Activated T-cell treated with anti-CD3 and anti-CD28 coated beads, Interleukin-2, amount 50 U/mL, for 1 hour (primary cell): ENCODE measurements around the gene RPAP3.
A peak's percentile ranks its signal among the peaks of the same experiment; 100 is the strongest.

Experiments
- DNase-seq: peaks from one replicate; pipeline ENCODE4 v3.0.0-alpha.2; 2020

RPAP3 gene, protein sequence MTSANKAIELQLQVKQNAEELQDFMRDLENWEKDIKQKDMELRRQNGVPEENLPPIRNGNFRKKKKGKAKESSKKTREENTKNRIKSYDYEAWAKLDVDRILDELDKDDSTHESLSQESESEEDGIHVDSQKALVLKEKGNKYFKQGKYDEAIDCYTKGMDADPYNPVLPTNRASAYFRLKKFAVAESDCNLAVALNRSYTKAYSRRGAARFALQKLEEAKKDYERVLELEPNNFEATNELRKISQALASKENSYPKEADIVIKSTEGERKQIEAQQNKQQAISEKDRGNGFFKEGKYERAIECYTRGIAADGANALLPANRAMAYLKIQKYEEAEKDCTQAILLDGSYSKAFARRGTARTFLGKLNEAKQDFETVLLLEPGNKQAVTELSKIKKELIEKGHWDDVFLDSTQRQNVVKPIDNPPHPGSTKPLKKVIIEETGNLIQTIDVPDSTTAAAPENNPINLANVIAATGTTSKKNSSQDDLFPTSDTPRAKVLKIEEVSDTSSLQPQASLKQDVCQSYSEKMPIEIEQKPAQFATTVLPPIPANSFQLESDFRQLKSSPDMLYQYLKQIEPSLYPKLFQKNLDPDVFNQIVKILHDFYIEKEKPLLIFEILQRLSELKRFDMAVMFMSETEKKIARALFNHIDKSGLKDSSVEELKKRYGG

GRCh38 chr12:47705566-47706425 is at the start of gene RPAP3:
TSS of gene RPAP3 (minus strand) at chr12:47706030. CDS start at chr12:47702840, 3,190 bp downstream.
- peak; percentile 97 for DNase-seq

GRCh38 chr12:47754881-47755280 is 49.1 kb upstream of the RPAP3 start:
- no peak for DNase-seq

DNA sequence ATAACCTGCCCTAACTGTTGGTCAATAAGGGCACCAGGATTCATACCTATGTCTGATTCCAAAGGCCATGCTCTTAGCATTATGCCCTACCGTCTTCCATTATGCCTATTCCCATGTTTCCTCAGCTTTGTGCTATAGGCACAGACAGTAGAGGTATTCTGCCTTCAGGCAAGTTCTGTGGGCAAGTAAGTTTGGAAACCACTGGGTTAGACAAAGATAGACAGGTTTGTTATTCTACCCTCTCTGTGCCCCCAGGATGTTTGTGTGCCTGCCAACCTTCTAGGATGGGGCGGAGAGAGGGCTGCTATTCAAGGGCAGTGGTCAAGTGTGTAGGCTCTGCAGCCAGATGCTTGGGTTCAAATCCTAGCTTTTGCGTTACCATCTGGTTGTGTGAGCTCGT is 48.3 kb upstream of the RPAP3 start:
- no peak for DNase-seq

DNA sequence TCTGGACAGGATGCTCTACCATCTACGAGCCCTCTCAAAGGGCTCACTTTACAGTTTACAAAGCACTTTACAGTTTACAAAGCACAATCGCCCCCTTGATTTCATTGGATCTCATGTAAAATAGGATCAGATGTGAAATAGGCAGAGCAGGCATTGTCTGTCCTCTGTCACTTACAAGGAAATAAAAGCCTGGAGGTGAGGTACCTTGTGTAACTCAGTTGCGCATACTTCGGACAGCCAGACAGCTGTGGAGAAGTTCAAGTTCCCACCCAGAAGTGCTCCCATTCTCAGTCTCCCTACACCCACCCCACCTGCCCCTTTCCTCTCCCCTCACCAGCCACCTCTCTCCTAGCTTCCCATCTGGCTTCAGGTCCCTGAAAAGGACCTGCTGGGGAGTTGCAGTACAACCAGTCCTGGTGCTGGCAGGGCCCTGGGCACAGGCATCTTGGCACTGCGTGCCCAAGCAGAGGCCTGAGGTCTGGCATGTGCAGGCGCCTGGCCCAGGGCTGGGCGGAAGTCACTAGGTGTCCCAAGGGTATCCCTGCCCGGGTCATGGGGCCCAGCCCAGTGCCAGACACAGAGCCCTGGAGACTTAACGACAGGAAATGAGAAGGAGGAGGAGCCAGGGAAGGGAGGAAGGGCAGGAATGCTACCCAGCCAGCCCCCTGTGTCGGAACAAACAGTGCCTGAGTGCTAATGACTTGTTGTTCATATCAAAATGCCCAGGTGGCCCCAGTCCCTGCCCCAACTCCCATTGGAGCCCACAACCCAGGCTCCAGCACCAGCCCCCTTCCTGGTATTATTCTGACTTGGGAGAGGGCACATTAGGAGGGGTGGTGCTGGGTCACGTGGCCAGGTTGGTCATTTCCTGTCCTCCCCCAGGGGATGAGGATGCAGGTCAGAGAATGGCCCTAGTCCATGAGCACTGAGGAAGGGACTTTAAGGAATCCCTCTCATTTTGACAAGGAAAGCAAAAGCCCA is 47.5 kb upstream of the RPAP3 start:
- no peak for DNase-seq

DNA sequence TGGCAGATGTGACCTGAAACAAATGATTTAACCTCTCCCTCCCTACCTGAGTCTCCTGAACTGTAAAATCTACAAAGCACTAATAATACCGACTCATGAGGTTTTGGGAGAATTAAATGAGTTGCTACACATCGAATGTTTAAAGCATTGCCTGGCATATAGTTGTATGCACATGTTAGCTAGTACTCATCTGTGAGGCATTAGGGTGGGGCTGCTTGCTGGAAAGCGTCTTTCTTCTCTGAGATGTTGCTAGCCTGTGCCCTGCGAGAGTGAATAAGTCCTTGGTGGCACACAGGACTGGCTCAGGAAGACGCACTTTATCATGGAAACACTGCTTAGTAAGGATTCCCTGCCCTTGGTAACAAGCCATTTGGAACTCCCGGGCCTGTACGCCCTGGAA is 46.7 kb upstream of the RPAP3 start:
- no peak for DNase-seq

GRCh38 chr12:47752121-47752520 is 46.3 kb upstream of the RPAP3 start:
- DNase-seq: no peak

DNA sequence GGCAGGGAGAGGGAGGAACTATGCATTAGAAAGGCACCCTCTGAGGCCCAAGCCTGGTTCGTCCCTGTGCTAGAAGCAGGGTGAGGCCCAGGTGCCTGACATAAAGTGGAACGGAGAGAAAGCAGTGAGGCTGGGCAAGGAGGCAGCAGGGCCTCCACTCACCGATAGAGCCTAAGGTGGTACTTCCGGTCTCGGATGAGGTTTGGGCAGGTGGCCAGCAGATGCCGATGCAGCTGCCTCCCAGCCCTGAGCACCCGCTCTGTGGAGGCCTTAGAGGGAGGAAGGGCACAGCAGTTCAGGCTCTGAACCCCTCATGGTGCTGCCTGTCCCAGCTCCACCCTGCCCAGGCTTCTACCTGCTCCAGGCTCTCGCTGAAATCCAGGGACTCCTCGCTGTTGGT is 45.7 kb upstream of the RPAP3 start:
- DNase-seq: no peak

DNA sequence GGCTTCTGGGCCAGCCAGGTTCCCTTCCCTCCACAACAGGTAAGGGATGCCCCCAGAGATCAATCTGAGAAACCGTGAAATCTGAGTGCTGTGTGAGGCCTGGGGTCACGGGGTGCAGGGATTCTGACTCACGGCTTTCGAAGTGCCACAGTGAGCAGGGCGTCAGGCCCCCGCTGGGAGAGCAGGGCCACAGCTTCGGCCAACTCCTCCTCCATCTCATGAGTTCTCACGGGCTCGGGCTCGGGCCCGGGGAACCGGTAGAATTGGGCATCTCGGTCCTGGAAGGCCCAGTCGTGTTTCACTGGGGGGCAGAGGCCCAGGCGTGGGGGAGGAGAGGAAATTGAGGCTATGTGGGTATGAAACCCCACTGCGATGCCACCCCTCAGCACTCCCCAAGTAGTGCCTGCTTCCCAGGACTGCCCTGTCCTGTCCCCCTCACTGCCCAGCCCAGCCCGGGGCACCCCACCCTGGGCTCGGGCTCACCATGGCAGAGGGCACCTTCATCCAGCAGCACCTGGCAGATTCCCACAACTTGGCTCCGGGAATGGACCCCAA is 45.2 kb upstream of the RPAP3 start:
- no peak for DNase-seq

DNA sequence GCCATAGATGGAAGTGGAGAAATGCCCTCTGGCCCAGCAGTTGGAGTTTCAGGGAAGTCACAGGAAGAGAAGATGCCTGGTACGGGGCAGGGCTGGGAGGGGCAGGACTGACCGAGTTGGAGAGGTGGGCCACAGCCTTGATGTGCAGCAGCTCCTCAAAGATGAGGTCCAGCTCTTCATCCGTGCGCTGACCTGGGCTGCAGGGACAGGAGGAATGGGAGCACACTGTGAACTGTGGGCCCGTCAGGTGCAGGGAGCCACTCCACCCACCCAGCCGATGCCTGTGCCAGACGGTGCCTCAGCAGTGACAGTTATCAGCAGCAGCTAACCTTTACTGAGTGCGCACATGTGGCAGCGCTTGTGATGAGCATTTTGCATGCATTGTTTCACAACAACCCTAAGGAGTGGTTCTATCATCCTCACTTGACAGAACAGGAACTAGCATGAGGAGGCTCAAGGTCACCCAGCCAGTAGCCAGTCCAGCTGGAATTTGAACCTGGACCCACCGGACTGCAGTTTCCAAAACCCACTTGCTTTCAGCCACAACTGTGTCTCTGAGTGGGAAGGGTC is 44.5 kb upstream of the RPAP3 start:
- no peak for DNase-seq

GRCh38 chr12:47748899-47749298 is 43.1 kb upstream of the RPAP3 start:
- no peak for DNase-seq

GRCh38 chr12:47748507-47748828 is 42.6 kb upstream of the RPAP3 start:
- DNase-seq: no peak

- DNase-seq: no peak
Observed at GRCh38 chr12:47747596-47748506, 42.0 kb upstream of the RPAP3 start.

DNA sequence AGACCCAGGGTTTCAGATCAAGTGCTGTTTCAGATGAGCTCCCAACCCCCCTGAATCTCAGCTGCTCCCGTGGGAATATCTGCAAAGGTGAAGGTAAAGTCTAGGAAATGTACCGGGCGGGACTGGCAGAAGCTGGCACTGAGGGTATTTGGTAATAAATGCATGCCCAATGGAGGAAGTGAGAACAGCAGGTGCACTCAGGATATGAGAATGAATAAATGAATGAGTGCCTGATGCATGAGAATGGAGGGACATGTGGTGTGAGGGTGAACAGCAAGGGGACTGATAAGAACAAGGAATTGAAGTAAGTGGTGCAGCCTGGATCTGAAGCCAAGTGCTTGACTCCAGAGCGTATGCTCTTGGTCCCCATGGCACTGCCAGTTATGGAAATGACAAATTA is 41.3 kb upstream of the RPAP3 start:
- no peak for DNase-seq

DNA sequence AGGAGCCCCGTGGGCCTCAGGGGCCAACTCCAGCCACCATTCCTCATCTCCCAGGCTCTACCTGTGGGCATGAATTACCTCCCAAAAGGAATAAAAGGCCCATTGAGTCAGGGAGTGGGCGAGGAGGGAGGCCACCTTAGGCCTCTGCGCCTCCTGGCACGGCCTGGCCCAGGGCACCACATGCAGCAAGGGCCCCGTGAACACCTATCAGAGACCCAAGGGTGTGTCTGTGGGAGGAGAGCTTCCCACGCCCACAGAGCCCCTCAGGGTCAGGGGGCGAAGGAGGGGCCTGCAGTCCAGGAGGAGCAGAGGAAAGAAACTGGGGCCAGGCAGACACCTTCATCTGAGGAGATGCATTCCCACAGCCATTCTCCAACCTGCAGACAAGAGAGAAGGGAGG is 40.7 kb upstream of the RPAP3 start:
- DNase-seq: no peak

- no peak for DNase-seq
Observed at GRCh38 chr12:47746073-47746472, 40.2 kb upstream of the RPAP3 start.

DNA sequence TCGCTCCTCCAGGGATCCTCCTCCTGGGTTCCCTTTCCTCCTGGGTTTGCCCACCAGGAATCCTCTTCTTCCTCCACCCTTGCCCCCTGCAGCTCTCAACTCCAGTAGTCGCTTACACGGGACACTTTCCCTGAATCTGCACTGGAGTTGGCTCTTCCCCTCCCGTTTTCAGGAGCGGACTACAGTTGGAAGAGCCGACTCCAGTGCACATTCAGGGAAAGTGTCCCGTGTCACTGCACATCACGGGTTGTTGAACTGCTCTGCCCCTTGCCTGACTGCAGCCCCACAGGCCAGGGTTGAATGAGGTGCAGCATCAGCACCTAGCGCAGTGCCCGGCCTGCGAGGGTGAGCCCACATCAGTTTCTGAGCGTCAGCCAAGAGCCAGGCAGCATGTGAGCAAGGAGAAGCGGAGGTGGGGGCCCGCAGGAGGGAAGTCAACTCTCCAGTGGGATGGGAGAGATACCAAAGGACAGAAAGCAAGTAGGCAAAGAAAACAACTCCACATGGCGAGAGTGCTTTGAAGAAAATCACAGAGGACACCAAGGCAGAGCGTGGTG is 39.7 kb upstream of the RPAP3 start:
- DNase-seq: no peak

- no peak for DNase-seq
Observed at GRCh38 chr12:47744778-47745436, 39.1 kb upstream of the RPAP3 start.

GRCh38 chr12:47744005-47744651 is 38.3 kb upstream of the RPAP3 start:
- peak; percentile 71 for DNase-seq

DNA sequence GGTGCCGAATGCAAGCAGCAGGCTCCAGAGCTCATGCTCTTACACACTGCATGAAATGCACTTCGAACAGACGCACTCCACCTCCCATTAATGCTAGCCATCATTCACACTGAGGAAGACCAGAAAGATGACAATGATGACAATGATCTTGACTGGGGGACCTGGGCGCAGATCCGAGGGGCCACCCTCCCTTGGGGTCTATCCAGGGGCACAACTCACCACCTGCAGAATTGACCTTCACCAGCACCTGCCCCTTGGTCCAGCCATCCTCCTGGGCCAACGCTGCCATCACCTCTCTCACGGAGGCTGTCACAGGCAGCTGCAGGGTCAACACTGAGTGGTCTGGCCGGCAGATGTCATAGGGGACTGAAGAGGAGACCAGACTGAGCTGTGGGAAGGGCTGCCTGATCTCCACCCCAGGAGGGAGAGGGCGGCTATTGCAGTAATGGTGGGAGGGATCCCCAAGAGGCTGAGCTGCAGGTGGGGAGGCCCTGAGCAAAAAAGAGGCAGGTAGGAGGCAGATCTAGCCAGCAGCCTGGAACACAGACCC is 37.6 kb upstream of the RPAP3 start:
- no peak for DNase-seq
